ENCODE measurements around the gene CEMIP2. TPM values are rescaled to one million over a fixed set of nuclear protein-coding genes. Genes with fewer than 3 reads are reported as not detected.

The CEMIP2 gene
- total RNA-seq, 1 experiment from 2014 or later, result 14.8 TPM

- BruUV-seq (replicated peaks), result no TSS peak
- intact Hi-C loops (cut with micrococcal nuclease; ENCODE audit: unreplicated experiment), result no loop called here
- in situ Hi-C loops (cut with HindIII; ENCODE audit: low pct_unique_long_range_greater_than_20kb, low sequenced_read_pairs), result no loop called here
- no peak for TF ChIP-seq SIN3A (IDR thresholded peaks at IDR 0.05; ENCODE audit: borderline replicate concordance, insufficient read depth, low read depth, low read length)
- ATAC-seq, result no peak
- ChIA-PET POLR2A (no interaction called here), CTCF (no interaction called here)
- Histone ChIP-seq H3K9me3 (ENCODE audit: control insufficient read depth, insufficient read depth, low read depth, low read length) (no peaks in the 10 kb centered on the region), H3K4me3 (ENCODE audit: low read depth in 2 of 2, low read length in 2 of 2) (no peak overlapping the region), H3K27me3 (ENCODE audit: control insufficient read depth, insufficient read depth, low read length) (no peaks in the 10 kb centered on the region), H3K36me3 (ENCODE audit: control insufficient read depth, insufficient read depth, low read length) (no peaks in the 10 kb centered on the region), H3K27ac (ENCODE audit: low read length) (no peak overlapping the region), H3K4me1 (ENCODE audit: control insufficient read depth, insufficient read depth, low read length) (no peaks in the 10 kb centered on the region)
- no peak for DNase-seq (ENCODE audit: low read depth, low spot score)
Measured at GRCh38 chr9:71703172-71703872, 65.0 kb downstream of the CEMIP2 start.

DNA sequence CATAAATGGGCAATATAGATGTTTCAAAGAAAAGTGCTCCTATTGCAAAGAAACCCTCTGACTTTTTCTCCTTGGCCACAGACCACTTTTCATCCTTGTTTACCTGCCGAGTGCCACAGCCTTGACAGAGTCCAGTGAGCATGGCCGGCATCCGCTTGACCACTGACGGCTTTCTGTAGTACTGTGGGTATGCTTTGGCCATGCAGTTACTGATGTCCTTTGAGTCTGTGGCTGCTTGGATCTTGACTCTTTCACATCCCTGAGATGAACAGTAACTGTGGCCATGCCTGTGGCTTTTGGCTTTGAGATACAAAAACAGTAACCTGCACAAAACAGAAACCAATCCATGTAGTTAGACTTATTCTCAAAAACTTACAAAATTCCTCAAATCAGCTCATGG lies 70.4 kb downstream of the CEMIP2 start:
- H3K4me1 ChIP-seq (ENCODE audit: control insufficient read depth, insufficient read depth, low read length), result no peaks in the 10 kb centered on the region
- H3K36me3 ChIP-seq (ENCODE audit: control insufficient read depth, insufficient read depth, low read length), result no peaks in the 10 kb centered on the region
- H3K4me3 ChIP-seq (ENCODE audit: low read depth in 2 of 2, low read length in 2 of 2), result no peak overlapping the region
- ATAC-seq (no peak), DNase-seq (ENCODE audit: low read depth, low spot score) (no peak)
- in situ Hi-C loops (cut with HindIII; ENCODE audit: low pct_unique_long_range_greater_than_20kb, low sequenced_read_pairs), result no loop called here
- intact Hi-C loops (cut with micrococcal nuclease; ENCODE audit: unreplicated experiment), result no loop called here
- H3K27me3 ChIP-seq (ENCODE audit: control insufficient read depth, insufficient read depth, low read length), result no peaks in the 10 kb centered on the region
- ChIA-PET CTCF (no interaction called here), POLR2A (no interaction called here)
- TF ChIP-seq TCF7L2 (IDR thresholded peaks at IDR 0.05; ENCODE audit: low read depth, low read length), result no peak
- no peak for TF ChIP-seq SIN3A (IDR thresholded peaks at IDR 0.05; ENCODE audit: borderline replicate concordance, insufficient read depth, low read depth, low read length)
- no peak for TF ChIP-seq CTCF (IDR thresholded peaks at IDR 0.05)
- TF ChIP-seq REST (IDR thresholded peaks at IDR 0.05; ENCODE audit: insufficient read depth in 1 of 2, low read depth in 2 of 2, low read length in 1 of 2), result no peak
- TF ChIP-seq POLR2AphosphoS5 (IDR thresholded peaks at IDR 0.05; ENCODE audit: low read depth, low read length), result no peak
- no peaks in the 10 kb centered on the region for H3K9me3 ChIP-seq (ENCODE audit: control insufficient read depth, insufficient read depth, low read depth, low read length)
- no peak overlapping the region for H3K27ac ChIP-seq (ENCODE audit: low read length)
- BruUV-seq (replicated peaks), result no TSS peak

DNA sequence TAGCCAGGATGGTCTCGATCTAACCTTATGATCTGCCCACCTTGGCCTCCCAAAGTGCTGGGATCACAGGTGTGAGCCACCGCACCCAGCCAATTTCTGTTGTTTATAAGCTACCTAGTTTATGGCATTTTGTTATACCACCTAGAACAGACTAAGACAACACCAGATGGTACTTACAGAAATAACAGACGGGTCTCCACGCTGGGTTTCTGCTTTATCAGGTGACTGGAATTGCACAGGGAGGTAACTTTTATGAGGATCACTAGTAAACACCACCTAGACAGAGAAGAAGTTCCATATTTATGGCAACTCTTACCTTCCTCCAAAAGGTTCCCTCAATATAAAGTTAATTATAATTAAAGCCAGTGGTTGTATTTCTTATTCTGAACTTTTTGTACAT lies 74.0 kb downstream of the CEMIP2 start:
- TF ChIP-seq REST (IDR thresholded peaks at IDR 0.05; ENCODE audit: insufficient read depth in 1 of 2, low read depth in 2 of 2, low read length in 1 of 2), result no peak
- no peak for TF ChIP-seq CTCF (IDR thresholded peaks at IDR 0.05)
- TF ChIP-seq SIN3A (IDR thresholded peaks at IDR 0.05; ENCODE audit: borderline replicate concordance, insufficient read depth, low read depth, low read length), result no peak
- TF ChIP-seq POLR2AphosphoS5 (IDR thresholded peaks at IDR 0.05; ENCODE audit: low read depth, low read length), result no peak
- TF ChIP-seq TCF7L2 (IDR thresholded peaks at IDR 0.05; ENCODE audit: low read depth, low read length), result no peak
- POLR2A ChIA-PET, result no interaction called here
- H3K4me3 ChIP-seq (ENCODE audit: low read depth in 2 of 2, low read length in 2 of 2), result no peak overlapping the region
- no peak for ATAC-seq
- DNase-seq (ENCODE audit: low read depth, low spot score), result no peak
- no peak overlapping the region for H3K27ac ChIP-seq (ENCODE audit: low read length)
- intact Hi-C loops (cut with micrococcal nuclease; ENCODE audit: unreplicated experiment), result no loop called here
- no peaks in the 10 kb centered on the region for H3K9me3 ChIP-seq (ENCODE audit: control insufficient read depth, insufficient read depth, low read depth, low read length)
- H3K27me3 ChIP-seq (ENCODE audit: control insufficient read depth, insufficient read depth, low read length), result no peaks in the 10 kb centered on the region
- BruUV-seq (replicated peaks), result no TSS peak
- H3K36me3 ChIP-seq (ENCODE audit: control insufficient read depth, insufficient read depth, low read length), result no peaks in the 10 kb centered on the region
- H3K4me1 ChIP-seq (ENCODE audit: control insufficient read depth, insufficient read depth, low read length), result no peaks in the 10 kb centered on the region
- CTCF ChIA-PET, result interaction anchor here (0.5 kb wide), 1 partner anchor 123 kb away, joined by 3 read pairs; no protein-coding TSS in a partner anchor
- in situ Hi-C loops (cut with HindIII; ENCODE audit: low pct_unique_long_range_greater_than_20kb, low sequenced_read_pairs), result no loop called here

Data from Panc1 (cell line).